GM23338 (cell line): ENCODE measurements around the gene NPR2.

ENCODE experiments used
- CTCF ChIP-seq, 2 experiments: fragments of 200-600 bp in 1 of 2; sonication (generic) in 1 of 2; conservative IDR thresholded peaks; 2 replicates each; pipeline versions ENCODE4 v1.5.1 to v1.6.1; 2016 to 2017; ENCODE audit warnings: antibody characterized with exemption in 2 of 2, low read depth in 2 of 2, mild to moderate bottlenecking in 2 of 2, moderate library complexity in 1 of 2
- ETS1 ChIP-seq: IDR thresholded peaks from 2 replicates; pipeline ENCODE4 v1.6.1; 2016; ENCODE audit warnings: antibody characterized with exemption
- EZH2 ChIP-seq: fragments of 200-600 bp; sonication (generic); IDR thresholded peaks from one replicate; pipeline ENCODE4 v1.8.0; 2017; ENCODE audit warnings: antibody characterized with exemption, mild to moderate bottlenecking, low read depth; ENCODE audit not compliant: unreplicated experiment
- EZH2phosphoT487 ChIP-seq: fragments of 200-600 bp; sonication (generic); IDR thresholded peaks from one replicate; pipeline ENCODE4 v1.8.1; 2018; ENCODE audit warnings: antibody characterized with exemption; ENCODE audit not compliant: unreplicated experiment
- JUNB ChIP-seq: IDR thresholded peaks from one replicate; pipeline ENCODE4 v1.6.1; 2016; ENCODE audit warnings: antibody characterized with exemption; ENCODE audit not compliant: unreplicated experiment
- POLR2AphosphoS5 ChIP-seq: IDR thresholded peaks from 2 replicates; pipeline ENCODE4 v1.6.1; 2016; ENCODE audit warnings: antibody characterized with exemption, low read depth
- STAT1 ChIP-seq: IDR thresholded peaks from one replicate; pipeline ENCODE4 v1.6.1; 2016; ENCODE audit warnings: antibody characterized with exemption; ENCODE audit not compliant: unreplicated experiment
- ZNF114 ChIP-seq: fragments of 250-450 bp; sonication (Bioruptor Pico); IDR thresholded peaks from 2 replicates; pipeline ENCODE4 v1.5.0; 2020; ENCODE audit warnings: mild to moderate bottlenecking, moderate library complexity

GRCh38 chr9:35835766-35836165 lies 44.4 kb downstream of the NPR2 start:
- TF ChIP-seq CTCF (conservative IDR thresholded peaks at IDR 0.05; ENCODE audit: low read depth in 2 of 2), result no peak
- no peak for TF ChIP-seq POLR2AphosphoS5
- TF ChIP-seq ZNF114 (CRISPR knock-in tag), result no peak
- TF ChIP-seq EZH2, result no peak
- no peak for TF ChIP-seq STAT1
- no peak for TF ChIP-seq EZH2phosphoT487
- no peak for TF ChIP-seq ETS1
- no peak for TF ChIP-seq JUNB
